Gastrocnemius medialis (tissue), 4 donors: ENCODE data around the gene OPN4.

ENCODE experiments used
- POLR2A ChIP-seq, 2 donors: fragments of 450-650 bp; IDR thresholded peaks; one replicate each; pipeline ENCODE4 v1.6.1; 2017; ENCODE audit warnings: antibody characterized with exemption in 2 of 2, mild to moderate bottlenecking in 2 of 2, moderate library complexity in 2 of 2
- TF ChIP-seq, protein P1 (sequence below), 5 experiments: fragments of 450-650 bp in 3 of 5; fragments of 200-600 bp in 2 of 5; sonication (generic) in 2 of 5; IDR thresholded peaks in 4 of 5; conservative IDR thresholded peaks in 1 of 5; 1 replicate in 4 of 5; 2 replicates in 1 of 5; pipeline ENCODE4 v1.5.1; 2016 to 2019; ENCODE audit warnings: antibody characterized with exemption in 5 of 5, mild to moderate bottlenecking in 3 of 5, moderate library complexity in 3 of 5

DNA sequence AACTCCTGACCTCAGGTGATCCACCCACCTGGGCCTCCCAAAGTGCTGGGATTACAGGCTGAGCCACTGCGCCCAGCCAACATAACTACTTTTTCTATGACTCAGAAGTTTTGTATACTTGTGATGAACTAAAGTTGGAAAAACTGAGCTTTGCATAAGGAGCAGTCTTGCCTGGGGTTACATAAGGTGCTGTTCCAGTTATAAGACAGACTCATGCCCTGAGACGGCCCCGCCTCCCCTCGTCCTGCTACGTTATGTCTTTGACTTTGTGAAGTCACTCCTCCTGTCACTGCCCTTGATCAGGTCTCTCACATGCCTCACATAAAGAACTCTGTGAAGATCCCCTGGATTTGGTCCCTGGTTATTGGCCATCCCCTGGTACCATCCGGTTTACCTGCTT, 40.4 kb upstream of the OPN4 start:
- TF ChIP-seq, protein P1, sequence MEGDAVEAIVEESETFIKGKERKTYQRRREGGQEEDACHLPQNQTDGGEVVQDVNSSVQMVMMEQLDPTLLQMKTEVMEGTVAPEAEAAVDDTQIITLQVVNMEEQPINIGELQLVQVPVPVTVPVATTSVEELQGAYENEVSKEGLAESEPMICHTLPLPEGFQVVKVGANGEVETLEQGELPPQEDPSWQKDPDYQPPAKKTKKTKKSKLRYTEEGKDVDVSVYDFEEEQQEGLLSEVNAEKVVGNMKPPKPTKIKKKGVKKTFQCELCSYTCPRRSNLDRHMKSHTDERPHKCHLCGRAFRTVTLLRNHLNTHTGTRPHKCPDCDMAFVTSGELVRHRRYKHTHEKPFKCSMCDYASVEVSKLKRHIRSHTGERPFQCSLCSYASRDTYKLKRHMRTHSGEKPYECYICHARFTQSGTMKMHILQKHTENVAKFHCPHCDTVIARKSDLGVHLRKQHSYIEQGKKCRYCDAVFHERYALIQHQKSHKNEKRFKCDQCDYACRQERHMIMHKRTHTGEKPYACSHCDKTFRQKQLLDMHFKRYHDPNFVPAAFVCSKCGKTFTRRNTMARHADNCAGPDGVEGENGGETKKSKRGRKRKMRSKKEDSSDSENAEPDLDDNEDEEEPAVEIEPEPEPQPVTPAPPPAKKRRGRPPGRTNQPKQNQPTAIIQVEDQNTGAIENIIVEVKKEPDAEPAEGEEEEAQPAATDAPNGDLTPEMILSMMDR (IDR thresholded peaks at IDR 0.05 in 4 of 5, conservative IDR thresholded peaks at IDR 0.05 in 1 of 5), result no peak
- no peak for TF ChIP-seq POLR2A (IDR thresholded peaks at IDR 0.05)
